ENCODE results near the gene RND2. TPM values are rescaled to one million over a fixed set of nuclear protein-coding genes. Genes with fewer than 3 reads are reported as not detected.
A peak's percentile ranks its signal among the peaks of the same experiment; 100 is the strongest.

Gene RND2
- total and polyA plus RNA-seq, 9 of the 15 experiments (the other 6 are each of a cell fraction or from before 2014, with no cell fraction given) = 0.15 to 1.9 (median 0.98) TPM

GRCh38 chr17:42985225-42985624 lies 39.8 kb upstream of the RND2 start:
- Histone ChIP-seq H3K9me1 (ENCODE audit: control insufficient read depth, insufficient read depth, low read length) (no peaks in the 10 kb centered on the region), H3K27me3 (ENCODE audit: control insufficient read depth in 2 of 2, insufficient read depth in 2 of 2, low read length in 2 of 2) (no peaks in the 10 kb centered on the region), H3K79me2 (ENCODE audit: control insufficient read depth, insufficient read depth, low read length) (peaks cover 39% of the 10 kb centered on the region), H3K4me1 (replicated peaks in 1 of 2; ENCODE audit: control insufficient read depth in 2 of 2, insufficient read depth in 2 of 2, low read length in 2 of 2) (peaks cover 11 to 13% of the 10 kb centered on the region in 2 experiments; a peak in 4 of 5 replicates), H4K20me1 (replicated peaks; ENCODE audit: control insufficient read depth, insufficient read depth, low read length) (no peaks in the 10 kb centered on the region), H3K9me3 (replicated peaks; ENCODE audit: control insufficient read depth, insufficient read depth, low read depth, low read length) (no peaks in the 10 kb centered on the region), H3K27ac (ENCODE audit: extremely low read depth, low read depth, low read length) (peak overlapping the region; percentile 15; the same call in 1 of the 3 replicates), H3K4me3 (no peak overlapping the region), H3K36me3 (ENCODE audit: control insufficient read depth, insufficient read depth, low read length) (peaks cover 74% of the 10 kb centered on the region), H2AFZ (ENCODE audit: low read depth, low read length) (no peak overlapping the region), H3K9ac (ENCODE audit: insufficient read depth in 1 of 2, low read depth in 2 of 2, low read length in 2 of 2) (no peak overlapping the region), H3K4me2 (ENCODE audit: insufficient read depth, low read length) (no peak overlapping the region)
- TF ChIP-seq SPI1 (IDR thresholded peaks at IDR 0.05; ENCODE audit: borderline replicate concordance, low read depth, low read length) (peak; percentile 95), HOXB6 (CRISPR knock-in tag; IDR thresholded peaks at IDR 0.05; ENCODE audit: borderline replicate concordance) (no peak), SP2 (IDR thresholded peaks at IDR 0.05; ENCODE audit: extremely low read depth, low read depth, low read length, poor library complexity, severe bottlenecking) (no peak), HMG20A (CRISPR knock-in tag; conservative IDR thresholded peaks at IDR 0.05) (no peak), CBFB (CRISPR knock-in tag; IDR thresholded peaks at IDR 0.05) (no peak)
- intact Hi-C loops (cut with micrococcal nuclease) (no loop called here), in situ Hi-C loops (cut with MboI) (no loop called here)
- POLR2A ChIA-PET = interaction anchor here (0.7 to 2.6 kb wide), 2 partner anchors 8 to 13 kb away, joined by 3 to 16 read pairs; partner anchors contain the start of gene RPL27
- 0% methylated on average over 1 of the region's 1 CpG for WGBS (ENCODE audit: insufficient coverage, low coverage, missing lambda C conversion rate)
- BruUV-seq (replicated peaks) = no TSS peak
- ATAC-seq (no peak), FAIRE-seq (no peak), DNase-seq (ENCODE audit: extremely low read depth in 1 of 4, low spot score in 3 of 4) (no peak)
- CTCF ChIA-PET (ENCODE audit: low intra/inter-chr PET ratio) = no interaction called here

- peaks cover 88% of the 10 kb centered on the region for H3K36me3 ChIP-seq (ENCODE audit: control insufficient read depth, insufficient read depth, low read length)
- 0 out of 5 replicates have a peak, but pooled peaks cover 0 to 2% of the 10 kb centered on the region in 2 experiments for H3K4me1 ChIP-seq (replicated peaks in 1 of 2; ENCODE audit: control insufficient read depth in 2 of 2, insufficient read depth in 2 of 2, low read length in 2 of 2)
- no peak overlapping the region for H3K4me2 ChIP-seq (ENCODE audit: insufficient read depth, low read length)
- ATAC-seq = no peak
- ChIA-PET POLR2A (no interaction called here), CTCF (ENCODE audit: low intra/inter-chr PET ratio) (no interaction called here)
- FAIRE-seq = no peak
- H3K9me3 ChIP-seq (replicated peaks; ENCODE audit: control insufficient read depth, insufficient read depth, low read depth, low read length) = no peaks in the 10 kb centered on the region
- no peak overlapping the region for H2AFZ ChIP-seq (ENCODE audit: low read depth, low read length)
- no TSS peak for BruUV-seq (replicated peaks)
- H3K9ac ChIP-seq (ENCODE audit: insufficient read depth in 1 of 2, low read depth in 2 of 2, low read length in 2 of 2) = no peak overlapping the region
- H3K9me1 ChIP-seq (ENCODE audit: control insufficient read depth, insufficient read depth, low read length) = no peaks in the 10 kb centered on the region
- no peak overlapping the region for H3K27ac ChIP-seq (ENCODE audit: extremely low read depth, low read depth, low read length)
- 96% methylated on average over 3 of the region's 5 CpGs for WGBS (ENCODE audit: insufficient coverage, low coverage, missing lambda C conversion rate)
- no peak for DNase-seq (ENCODE audit: extremely low read depth in 1 of 4, low spot score in 3 of 4)
- intact Hi-C loops (cut with micrococcal nuclease) = no loop called here
- peaks cover 9% of the 10 kb centered on the region for H3K79me2 ChIP-seq (ENCODE audit: control insufficient read depth, insufficient read depth, low read length)
- in situ Hi-C loops (cut with MboI) = no loop called here
- H3K27me3 ChIP-seq (ENCODE audit: control insufficient read depth in 2 of 2, insufficient read depth in 2 of 2, low read length in 2 of 2) = no peaks in the 10 kb centered on the region
- H3K4me3 ChIP-seq = no peak overlapping the region
- H4K20me1 ChIP-seq (replicated peaks; ENCODE audit: control insufficient read depth, insufficient read depth, low read length) = no peaks in the 10 kb centered on the region
- TF ChIP-seq SETDB1 (IDR thresholded peaks at IDR 0.05; ENCODE audit: low read length) (no peak), ARID4B (CRISPR knock-in tag; IDR thresholded peaks at IDR 0.05) (no peak)
Observed at GRCh38 chr17:42989141-42989540, 35.9 kb upstream of the RND2 start.

Data from K562 (cell line).